ENCODE data around the gene PRAMEF8.
"Not testable (repeated sequence)": the region's sequence is repeated elsewhere in the genome, so short reads cannot be mapped to it uniquely, and the experiment has no call there.

The PRAMEF8 gene

GRCh38 chr1:13285037-13285436 is at the start of gene PRAMEF8:
PRAMEF8 (minus strand) TSS chr1:13285137; CDS start chr1:13284091, 1,046 bp downstream.
- not testable (repeated sequence) for DNase-seq (ENCODE audit: low spot score)

- DNase-seq (ENCODE audit: low spot score): not testable (repeated sequence)
Observed at GRCh38 chr1:13315281-13315680, 30.3 kb upstream of the PRAMEF8 start, which contains the start of gene PRAMEF15. PRAMEF15 (plus strand) TSS chr1:13315581; CDS start chr1:13318408, 2,827 bp downstream.

GRCh38 chr1:13303239-13303638 is 18.3 kb upstream of the PRAMEF8 start, which contains the start of gene PRAMEF33:
PRAMEF33 (plus strand) TSS chr1:13303539; CDS start chr1:13305955, 2,416 bp downstream.
- not testable (repeated sequence) for DNase-seq (ENCODE audit: low spot score)

- DNase-seq (ENCODE audit: low spot score): not testable (repeated sequence)
Observed at GRCh38 chr1:13302197-13302596, 17.3 kb upstream of the PRAMEF8 start.

GRCh38 chr1:13298699-13299098 is 13.8 kb upstream of the PRAMEF8 start:
- not testable (repeated sequence) for DNase-seq (ENCODE audit: low spot score)

GRCh38 chr1:13297216-13297931 is 12.4 kb upstream of the PRAMEF8 start:
- DNase-seq (ENCODE audit: low spot score): not testable (repeated sequence)

- not testable (repeated sequence) for DNase-seq (ENCODE audit: low spot score)
Observed at GRCh38 chr1:13289030-13289429, 4.1 kb upstream of the PRAMEF8 start.

- not testable (repeated sequence) for DNase-seq (ENCODE audit: low spot score)
Observed at GRCh38 chr1:13279617-13280016, 5.3 kb downstream of the PRAMEF8 start.

GRCh38 chr1:13277016-13277415 is 7.9 kb downstream of the PRAMEF8 start:
- not testable (repeated sequence) for DNase-seq (ENCODE audit: low spot score)

- DNase-seq (ENCODE audit: low spot score): not testable (repeated sequence)
Observed at GRCh38 chr1:13265124-13265523, 19.8 kb downstream of the PRAMEF8 start.

GRCh38 chr1:13253898-13254297 is 31.0 kb downstream of the PRAMEF8 start, which contains the start of gene PRAMEF5:
PRAMEF5 (plus strand) TSS chr1:13254198; CDS start chr1:13259269, 5,071 bp downstream.
- DNase-seq (ENCODE audit: low spot score): not testable (repeated sequence)

GRCh38 chr1:13247122-13247521 is 37.8 kb downstream of the PRAMEF8 start:
- DNase-seq (ENCODE audit: low spot score): not testable (repeated sequence)

GRCh38 chr1:13246554-13246871 is 38.4 kb downstream of the PRAMEF8 start:
- not testable (repeated sequence) for DNase-seq (ENCODE audit: low spot score)

GRCh38 chr1:13245841-13246553 is 38.9 kb downstream of the PRAMEF8 start:
- DNase-seq (ENCODE audit: low spot score): not testable (repeated sequence)

GRCh38 chr1:13243536-13244263 is 41.2 kb downstream of the PRAMEF8 start:
- DNase-seq (ENCODE audit: low spot score): not testable (repeated sequence)

GRCh38 chr1:13239633-13240032 is 45.3 kb downstream of the PRAMEF8 start:
- not testable (repeated sequence) for DNase-seq (ENCODE audit: low spot score)

GRCh38 chr1:13237572-13237971 is 47.4 kb downstream of the PRAMEF8 start:
- not testable (repeated sequence) for DNase-seq (ENCODE audit: low spot score)

- not testable (repeated sequence) for DNase-seq (ENCODE audit: low spot score)
Observed at GRCh38 chr1:13234057-13234456, 50.9 kb downstream of the PRAMEF8 start.

- DNase-seq (ENCODE audit: low spot score): not testable (repeated sequence)
Observed at GRCh38 chr1:13232056-13232455, 52.9 kb downstream of the PRAMEF8 start.
